ENCODE data around the gene C9orf85. TPM values are rescaled to one million over a fixed set of nuclear protein-coding genes. Genes with fewer than 3 reads are reported as not detected.

C9orf85 gene
- total and polyA plus RNA-seq, 10 of the 15 experiments (the other 5 are each of a cell fraction or from before 2014, with no cell fraction given), result 9.1 to 22.6 (median 16.4) TPM

- no peak overlapping the region for H3K4me2 ChIP-seq (ENCODE audit: control insufficient read depth, insufficient read depth)
- no peaks in the 10 kb centered on the region for H3K27me3 ChIP-seq (replicated peaks in 1 of 2; ENCODE audit: control insufficient read depth in 2 of 2, insufficient read depth in 2 of 2, low read length in 1 of 2)
- 98% methylated on average over 2 of the region's 2 CpGs for WGBS (ENCODE audit: insufficient coverage, insufficient replicate concordance, low lambda C conversion rate, missing lambda C conversion rate)
- RAD21 ChIA-PET (ENCODE audit: unreplicated experiment), result no interaction called here
- CTCF ChIA-PET, result no interaction called here
- POLR2A ChIA-PET, result no interaction called here
- peaks cover 2% of the 10 kb centered on the region; the same call in 1 of the 2 replicates for H3K79me2 ChIP-seq (ENCODE audit: control insufficient read depth, insufficient read depth, low read length)
- H3K4me3 ChIP-seq, result no peak overlapping the region
- no peak overlapping the region for H3K27ac ChIP-seq (ENCODE audit: control insufficient read depth, insufficient read depth)
- in situ Hi-C loops (cut with MboI), result no loop called here
- H4K20me1 ChIP-seq (ENCODE audit: control insufficient read depth, insufficient read depth), result no peaks in the 10 kb centered on the region
- intact Hi-C loops (cut with micrococcal nuclease; ENCODE audit: unreplicated experiment), result no loop called here
- H3K9ac ChIP-seq (ENCODE audit: control insufficient read depth, insufficient read depth, low read length), result no peak overlapping the region
- no TSS peak for BruUV-seq (replicated peaks)
- no peak for FAIRE-seq
- no peaks in the 10 kb centered on the region for H3K9me3 ChIP-seq (replicated peaks; ENCODE audit: control insufficient read depth, insufficient read depth, low read length)
- no peak for ATAC-seq
- H3K36me3 ChIP-seq (ENCODE audit: control insufficient read depth in 2 of 2, insufficient read depth in 2 of 2, low read length in 1 of 2), result no peaks in the 10 kb centered on the region; a peak in 1 of 4 replicates
- no peaks in the 10 kb centered on the region for H3K4me1 ChIP-seq (ENCODE audit: control insufficient read depth, insufficient read depth, low read length)
- TF ChIP-seq TCF3 (IDR thresholded peaks at IDR 0.05; ENCODE audit: borderline replicate concordance, insufficient read depth, low read depth, low read length), result no peak
- no peak for TF ChIP-seq HDAC6 (IDR thresholded peaks at IDR 0.05; ENCODE audit: unreplicated experiment)
- TF ChIP-seq, protein P1, sequence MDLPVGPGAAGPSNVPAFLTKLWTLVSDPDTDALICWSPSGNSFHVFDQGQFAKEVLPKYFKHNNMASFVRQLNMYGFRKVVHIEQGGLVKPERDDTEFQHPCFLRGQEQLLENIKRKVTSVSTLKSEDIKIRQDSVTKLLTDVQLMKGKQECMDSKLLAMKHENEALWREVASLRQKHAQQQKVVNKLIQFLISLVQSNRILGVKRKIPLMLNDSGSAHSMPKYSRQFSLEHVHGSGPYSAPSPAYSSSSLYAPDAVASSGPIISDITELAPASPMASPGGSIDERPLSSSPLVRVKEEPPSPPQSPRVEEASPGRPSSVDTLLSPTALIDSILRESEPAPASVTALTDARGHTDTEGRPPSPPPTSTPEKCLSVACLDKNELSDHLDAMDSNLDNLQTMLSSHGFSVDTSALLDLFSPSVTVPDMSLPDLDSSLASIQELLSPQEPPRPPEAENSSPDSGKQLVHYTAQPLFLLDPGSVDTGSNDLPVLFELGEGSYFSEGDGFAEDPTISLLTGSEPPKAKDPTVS (IDR thresholded peaks at IDR 0.05; ENCODE audit: low read depth, low read length), result no peak
- H2AFZ ChIP-seq (ENCODE audit: control insufficient read depth, low read depth, low read length), result no peak overlapping the region
- DNase-seq (ENCODE audit: low read depth, low spot score), result no peak
- SMC1A ChIA-PET (ENCODE audit: uncharacterized antibody, unreplicated experiment), result no interaction called here
Observed at GRCh38 chr9:71941998-71942567, 30.6 kb downstream of the C9orf85 start.

DNA sequence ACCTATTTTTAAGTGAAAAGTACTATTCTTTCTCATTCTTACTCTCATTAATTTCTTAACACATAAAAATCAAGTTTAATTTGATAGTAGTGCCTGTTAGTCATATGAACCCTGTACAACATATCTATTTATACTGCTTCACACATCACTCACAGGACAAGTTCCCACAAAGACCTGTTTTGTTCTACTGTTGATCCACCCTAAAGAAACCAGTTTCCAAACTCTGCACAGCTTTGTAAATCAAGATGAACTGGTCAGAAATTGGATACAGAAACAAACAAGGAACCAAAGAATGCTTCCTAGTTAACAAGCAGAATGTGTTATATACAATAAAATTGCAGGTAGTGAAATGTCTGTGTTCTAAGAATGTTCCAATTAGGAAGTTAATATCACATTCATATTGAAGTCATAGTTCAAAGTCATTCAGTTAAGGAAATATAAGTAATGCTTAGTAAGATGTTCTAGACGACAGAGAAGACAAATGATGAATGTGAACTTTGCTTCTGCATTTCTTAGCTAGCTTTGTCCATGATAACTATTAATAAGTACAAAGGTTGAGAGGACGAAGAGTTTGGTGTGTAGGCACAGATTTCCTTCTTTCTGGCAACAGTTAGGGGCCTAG, 33.4 kb downstream of the C9orf85 start:
- Histone ChIP-seq H4K20me1 (ENCODE audit: control insufficient read depth, insufficient read depth) (no peaks in the 10 kb centered on the region), H3K4me2 (ENCODE audit: control insufficient read depth, insufficient read depth) (no peak overlapping the region), H3K4me1 (ENCODE audit: control insufficient read depth, insufficient read depth, low read length) (no peaks in the 10 kb centered on the region), H3K79me2 (ENCODE audit: control insufficient read depth, insufficient read depth, low read length) (no peaks in the 10 kb centered on the region; the same call in 1 of the 2 replicates), H3K4me3 (no peak overlapping the region), H3K36me3 (ENCODE audit: control insufficient read depth in 2 of 2, insufficient read depth in 2 of 2, low read length in 1 of 2) (no peaks in the 10 kb centered on the region; a peak in 1 of 4 replicates), H3K27me3 (replicated peaks in 1 of 2; ENCODE audit: control insufficient read depth in 2 of 2, insufficient read depth in 2 of 2, low read length in 1 of 2) (no peaks in the 10 kb centered on the region), H3K9ac (ENCODE audit: control insufficient read depth, insufficient read depth, low read length) (no peak overlapping the region), H3K27ac (ENCODE audit: control insufficient read depth, insufficient read depth) (no peak overlapping the region), H2AFZ (ENCODE audit: control insufficient read depth, low read depth, low read length) (no peak overlapping the region), H3K9me3 (replicated peaks; ENCODE audit: control insufficient read depth, insufficient read depth, low read length) (no peaks in the 10 kb centered on the region)
- no peak for TF ChIP-seq MEF2B (IDR thresholded peaks at IDR 0.05; ENCODE audit: partially characterized antibody, poor library complexity, severe bottlenecking)
- TF ChIP-seq ZNF24 (IDR thresholded peaks at IDR 0.05), result no peak
- no peak for TF ChIP-seq EZH2 (IDR thresholded peaks at IDR 0.05; ENCODE audit: borderline replicate concordance, control insufficient read depth, low read depth, low read length)
- TF ChIP-seq CEBPZ (IDR thresholded peaks at IDR 0.05; ENCODE audit: low read depth, low read length), result no peak
- TF ChIP-seq MEF2A (IDR thresholded peaks at IDR 0.05; ENCODE audit: insufficient read depth, low read depth, low read length), result no peak
- TF ChIP-seq RCOR1 (conservative IDR thresholded peaks at IDR 0.05; ENCODE audit: low read depth, low read length), result no peak
- ChIA-PET CTCF (interaction anchor here (0.9 to 1.3 kb wide), 2 partner anchors 9 to 80 kb away, joined by 3 read pairs; no protein-coding TSS in a partner anchor), SMC1A (ENCODE audit: uncharacterized antibody, unreplicated experiment) (no interaction called here), POLR2A (no interaction called here), RAD21 (ENCODE audit: unreplicated experiment) (no interaction called here)
- WGBS (ENCODE audit: insufficient coverage, insufficient replicate concordance, low lambda C conversion rate, missing lambda C conversion rate), result 98% methylated on average over 2 of the region's 2 CpGs
- in situ Hi-C loops (cut with MboI) (no loop called here), intact Hi-C loops (cut with micrococcal nuclease; ENCODE audit: unreplicated experiment) (no loop called here)
- FAIRE-seq, result no peak
- BruUV-seq (replicated peaks), result no TSS peak
- no peak for ATAC-seq
- no peak for DNase-seq (ENCODE audit: low read depth, low spot score)
